GM11168 (cell line): ENCODE results near the gene FOXI2.

ENCODE experiments used
- in situ Hi-C: fragments of 300-500 bp; cut with MboI; formaldehyde crosslinking; loops from one replicate; pipeline ENCODE4 v1.12.0; 2022; ENCODE audit warnings: low sequenced_read_pairs; ENCODE audit not compliant: unreplicated experiment

FOXI2 gene

DNA sequence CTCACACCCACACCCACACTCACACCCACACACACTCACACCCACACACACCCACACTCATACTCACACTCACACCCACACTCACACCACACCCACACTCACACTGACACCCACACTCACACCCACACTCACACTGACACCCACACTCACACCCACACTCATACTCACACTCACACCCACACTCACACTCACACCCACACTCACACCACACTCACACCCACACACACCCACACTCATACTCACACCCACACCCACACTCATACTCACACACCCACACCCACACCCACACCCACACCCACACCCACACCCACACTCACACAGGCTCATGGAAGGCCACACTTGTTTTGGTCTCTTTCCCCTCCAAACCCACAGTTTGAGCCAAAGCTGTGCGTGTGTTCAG is 2.9 kb downstream of the FOXI2 start:
- in situ Hi-C loops: no loop called here

DNA sequence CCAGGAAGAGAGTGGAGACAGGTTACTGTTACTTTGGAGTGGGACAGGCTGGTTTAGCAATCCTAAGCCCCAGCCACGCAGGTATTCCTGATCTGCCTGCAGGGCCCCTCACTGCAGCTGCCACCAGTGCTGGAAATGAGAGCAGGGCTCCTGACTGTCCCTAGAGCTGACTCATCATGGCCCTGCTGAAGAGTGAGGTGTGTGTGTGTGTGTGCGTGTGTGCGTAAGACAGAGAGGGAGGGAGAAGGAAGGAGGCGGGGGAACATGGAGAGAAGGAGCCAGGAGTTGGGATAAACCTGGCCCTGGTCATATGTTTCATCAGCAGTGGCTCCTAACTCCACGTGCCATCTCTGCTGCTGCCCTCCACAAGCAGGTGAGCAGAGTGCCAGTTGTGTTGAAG is 3.6 kb downstream of the FOXI2 start:
- in situ Hi-C loops: no loop called here

DNA sequence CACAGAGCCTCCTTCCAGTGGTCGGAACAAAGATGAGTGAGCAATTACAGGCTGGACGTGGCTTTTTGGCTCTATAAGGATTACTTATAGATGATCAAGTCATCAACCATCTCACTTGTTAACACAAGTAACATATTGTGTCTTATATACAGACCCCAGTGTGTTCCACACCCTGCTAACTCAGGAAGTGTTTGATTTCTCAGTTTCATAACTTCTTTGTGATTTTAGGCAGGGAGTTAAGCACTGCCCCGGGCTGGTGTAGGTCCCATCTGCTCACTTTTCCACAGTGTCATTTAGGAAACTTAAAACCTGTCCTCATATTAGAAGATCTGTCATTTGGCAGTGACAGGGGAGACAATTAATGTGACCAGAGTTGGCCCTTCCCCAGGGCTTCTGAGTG is 6.2 kb downstream of the FOXI2 start:
- in situ Hi-C loops: no loop called here

DNA sequence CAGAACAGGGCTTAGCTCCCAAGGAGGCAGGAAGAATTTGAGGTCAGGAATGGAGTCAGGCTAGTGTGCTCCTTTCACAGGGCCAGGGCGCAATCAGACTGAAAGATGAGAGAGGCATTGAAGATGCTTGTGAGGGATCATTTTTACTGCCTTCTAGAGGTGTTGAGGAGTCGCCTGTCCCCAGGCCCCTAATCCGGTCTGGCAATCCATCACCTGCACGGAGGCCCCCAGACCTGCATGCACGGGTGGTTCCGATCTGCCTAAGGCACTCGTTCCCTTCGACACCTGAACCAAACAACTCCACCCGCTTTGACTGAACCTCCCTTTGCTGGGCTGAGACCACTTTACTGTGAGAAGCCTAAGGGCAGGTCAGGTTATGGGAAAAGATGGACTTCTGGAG is 8.0 kb downstream of the FOXI2 start:
- in situ Hi-C loops: no loop called here

DNA sequence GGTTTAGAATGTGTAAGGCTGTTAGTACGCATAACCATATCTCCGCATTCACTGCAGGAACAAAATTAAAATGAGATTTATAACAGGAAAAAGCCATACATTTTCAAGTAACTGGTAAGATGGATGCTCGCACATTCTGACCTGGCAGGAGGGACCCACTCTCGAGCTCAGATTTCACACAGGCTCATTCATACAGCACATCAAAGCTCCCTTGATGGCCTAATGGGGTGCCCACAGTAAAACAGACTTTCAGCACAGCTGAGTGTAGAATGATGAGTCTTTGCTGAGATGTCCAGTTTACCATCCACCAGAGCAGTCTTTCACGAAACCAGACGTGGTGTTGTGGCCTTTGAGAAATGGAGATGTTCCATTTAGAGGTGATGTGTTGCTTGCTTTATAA is 8.9 kb downstream of the FOXI2 start:
- in situ Hi-C loops: no loop called here

DNA sequence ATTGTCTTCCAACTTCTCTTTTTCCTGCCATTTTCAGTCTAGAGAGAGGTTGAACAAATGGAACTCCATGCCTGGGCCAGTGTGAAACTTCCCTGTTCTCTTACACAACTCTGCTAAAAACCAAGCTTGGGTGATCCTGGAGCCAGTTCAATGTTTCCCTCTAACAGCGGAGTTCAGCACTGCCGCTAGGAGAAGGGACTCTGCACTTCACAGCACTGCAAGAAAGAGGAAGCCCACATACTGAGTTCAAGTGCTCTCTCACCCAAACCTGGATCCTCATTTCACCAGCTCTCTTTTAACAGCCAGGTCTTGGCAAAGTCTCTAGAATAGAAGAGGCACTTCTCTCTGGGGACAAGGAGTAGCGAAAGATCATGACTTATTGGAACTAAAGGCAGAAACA is 18.8 kb downstream of the FOXI2 start:
- in situ Hi-C loops: no loop called here

DNA sequence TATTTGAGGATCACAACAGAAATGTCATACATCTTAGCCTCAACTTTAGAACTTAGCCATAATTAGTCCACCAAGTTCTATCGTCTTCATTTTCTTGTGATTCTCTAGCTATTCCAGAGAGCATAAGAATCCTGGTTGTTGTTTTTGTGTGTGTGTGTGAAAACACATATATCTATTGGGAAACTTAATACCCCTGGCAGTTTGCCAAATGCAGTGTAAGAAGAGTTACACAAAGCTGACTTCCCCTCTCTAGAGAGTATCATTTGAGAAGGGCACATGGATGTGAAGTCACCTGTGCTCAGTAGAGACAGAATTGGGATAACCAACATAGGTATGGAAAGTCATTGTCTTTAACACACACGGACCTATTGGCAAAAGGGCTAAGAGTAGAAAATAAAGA is 19.3 kb downstream of the FOXI2 start:
- in situ Hi-C loops: no loop called here

DNA sequence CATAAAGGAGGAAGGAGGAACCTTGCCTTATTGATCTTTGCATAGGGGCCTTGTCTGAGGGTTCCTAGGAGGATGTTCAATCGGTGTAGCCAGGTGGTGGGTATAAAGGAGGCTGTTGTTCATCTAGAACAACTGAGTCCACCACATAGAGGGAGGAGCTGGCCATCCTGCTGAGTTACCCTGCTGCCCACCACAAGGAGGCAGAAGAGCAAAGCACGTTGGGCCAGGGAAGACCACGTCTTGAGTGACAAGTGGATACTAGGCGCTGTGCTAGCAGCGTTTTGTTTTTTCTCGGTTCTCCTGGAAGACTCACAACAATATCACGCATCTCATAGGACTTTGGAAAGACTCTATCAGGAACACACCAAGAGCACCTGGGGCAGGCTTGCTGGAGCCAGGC is 20.0 kb downstream of the FOXI2 start:
- in situ Hi-C loops: no loop called here

DNA sequence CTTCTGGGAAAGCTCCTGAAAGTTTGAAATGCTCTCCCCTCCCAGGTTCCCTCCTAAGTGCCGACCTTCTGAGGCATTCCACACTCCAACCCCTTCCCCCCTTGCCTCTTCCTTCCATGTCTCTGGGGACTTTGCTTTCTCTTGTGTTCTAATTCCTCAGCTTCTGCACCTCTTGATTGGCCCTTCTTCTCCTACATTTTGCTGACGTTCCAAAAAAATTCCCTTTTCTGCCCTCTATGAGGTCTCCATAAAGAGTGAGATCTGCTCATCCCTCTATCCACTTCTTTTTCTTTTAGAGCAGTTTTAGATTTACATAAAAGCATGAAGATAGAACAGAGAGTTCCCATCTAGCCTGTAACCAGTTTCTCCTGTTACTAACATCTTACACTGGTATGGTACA is 22.3 kb downstream of the FOXI2 start:
- in situ Hi-C loops: no loop called here

DNA sequence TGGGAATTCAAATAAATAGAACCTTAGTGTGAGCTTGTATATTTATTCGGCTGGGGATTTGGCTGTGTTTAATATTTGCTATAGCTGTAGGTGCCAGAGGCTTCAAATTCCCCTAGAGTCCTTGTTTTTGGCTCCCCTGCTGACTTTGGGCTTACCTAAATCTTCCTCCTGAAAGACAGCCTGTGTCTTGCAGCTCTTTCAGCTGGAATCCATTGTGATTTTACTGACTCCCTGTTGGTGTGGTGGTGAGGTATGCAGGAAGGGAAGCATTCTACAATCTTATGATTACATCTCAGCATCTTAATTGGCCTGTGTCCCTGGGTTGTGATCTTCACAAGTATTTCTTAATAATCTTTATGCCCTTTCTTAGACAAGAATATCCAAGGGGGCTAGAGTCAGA is 25.9 kb downstream of the FOXI2 start:
- in situ Hi-C loops: no loop called here

DNA sequence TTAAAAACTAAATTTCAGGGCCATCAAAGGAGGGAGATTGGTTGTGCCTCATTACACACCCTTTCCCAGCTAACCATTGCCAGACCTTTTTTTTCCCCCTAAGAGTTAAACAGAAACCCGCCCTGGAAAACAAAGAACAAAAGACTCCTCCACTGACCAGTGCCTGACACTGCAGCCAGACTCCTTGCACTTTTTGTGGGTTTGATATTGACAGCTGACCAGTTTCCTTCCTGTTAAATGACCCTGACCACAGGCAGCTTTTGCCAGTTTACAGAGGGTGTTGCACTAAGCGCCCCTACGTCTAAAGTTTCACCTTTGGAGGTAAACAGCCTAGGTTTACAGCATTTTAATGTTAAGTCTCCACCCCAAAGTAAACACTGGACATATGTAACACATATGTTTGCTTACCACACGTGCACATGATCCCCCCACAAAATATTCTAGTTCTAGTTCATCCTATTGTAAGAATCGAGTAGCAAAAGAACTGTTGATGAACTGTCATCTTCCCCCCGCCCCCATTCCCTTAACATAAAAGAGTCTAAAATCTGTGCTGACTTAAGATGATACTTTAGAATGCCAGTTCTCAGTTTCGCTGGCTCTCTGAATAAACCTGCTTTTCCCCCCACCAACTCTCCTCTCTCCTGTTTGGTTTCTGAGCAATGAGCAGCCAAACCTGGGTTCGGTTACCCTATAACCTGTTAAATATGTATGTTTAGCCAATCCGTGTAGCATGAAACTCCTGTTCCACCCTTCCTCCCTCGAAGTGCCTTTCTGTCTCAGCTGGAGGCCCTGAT is 38.0 kb downstream of the FOXI2 start:
- in situ Hi-C loops: no loop called here

DNA sequence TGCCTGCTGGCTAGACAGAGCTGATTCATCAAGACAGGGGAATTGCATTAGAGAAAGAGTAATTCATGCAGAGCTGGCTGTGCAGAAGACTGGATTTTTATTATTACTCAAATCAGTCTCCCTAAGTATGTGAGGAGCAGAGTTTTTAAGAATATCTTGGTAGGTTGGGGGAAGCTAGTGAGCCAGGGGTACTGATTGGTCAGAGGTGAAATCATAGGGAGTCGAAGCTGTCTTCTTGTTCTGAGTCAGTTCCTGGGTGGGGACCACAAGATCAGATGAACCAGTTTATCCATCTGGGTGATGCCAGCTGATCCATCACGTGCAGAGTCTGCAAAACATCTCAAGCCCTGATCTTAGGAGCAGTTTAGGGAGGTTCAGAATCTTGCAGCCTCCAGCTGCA is 39.8 kb downstream of the FOXI2 start:
- in situ Hi-C loops: no loop called here

DNA sequence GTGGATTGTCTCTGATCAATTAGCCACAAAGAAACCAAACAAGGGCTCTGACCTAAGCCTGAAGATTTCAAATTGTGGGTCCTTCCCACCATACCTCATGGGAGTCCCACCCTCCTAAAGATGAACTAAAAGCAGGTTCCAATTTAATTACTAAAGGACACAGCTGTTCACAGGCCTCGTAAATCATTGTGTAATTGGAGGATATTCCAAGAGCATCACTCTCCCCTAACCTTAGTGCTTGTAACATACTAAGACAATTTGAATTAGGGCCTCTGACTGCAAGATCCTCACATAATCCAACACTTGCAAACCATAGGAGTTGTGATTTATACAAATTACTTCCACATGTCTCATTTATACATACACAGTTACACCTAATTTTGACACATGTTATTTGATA is 44.4 kb downstream of the FOXI2 start:
- in situ Hi-C loops: no loop called here

DNA sequence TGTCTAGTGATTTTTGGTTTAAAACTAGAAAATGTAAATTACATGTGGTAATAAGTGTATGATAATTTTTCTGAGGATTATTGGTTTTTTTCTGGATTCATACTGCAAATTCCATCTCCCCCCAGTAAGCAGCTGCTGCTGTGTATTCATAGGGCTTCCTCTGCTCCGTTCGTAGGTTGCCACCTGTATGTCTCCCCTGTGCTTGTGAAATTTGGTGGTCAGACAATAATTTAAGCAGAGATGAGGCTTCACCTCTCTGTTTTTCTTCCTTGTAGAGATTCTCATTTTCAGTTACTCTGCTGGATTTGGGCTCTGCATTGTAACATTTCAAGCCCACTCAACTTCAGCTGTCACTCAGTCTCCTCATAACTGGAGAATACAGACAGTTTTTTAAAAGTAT is 50.9 kb downstream of the FOXI2 start:
- in situ Hi-C loops: no loop called here

DNA sequence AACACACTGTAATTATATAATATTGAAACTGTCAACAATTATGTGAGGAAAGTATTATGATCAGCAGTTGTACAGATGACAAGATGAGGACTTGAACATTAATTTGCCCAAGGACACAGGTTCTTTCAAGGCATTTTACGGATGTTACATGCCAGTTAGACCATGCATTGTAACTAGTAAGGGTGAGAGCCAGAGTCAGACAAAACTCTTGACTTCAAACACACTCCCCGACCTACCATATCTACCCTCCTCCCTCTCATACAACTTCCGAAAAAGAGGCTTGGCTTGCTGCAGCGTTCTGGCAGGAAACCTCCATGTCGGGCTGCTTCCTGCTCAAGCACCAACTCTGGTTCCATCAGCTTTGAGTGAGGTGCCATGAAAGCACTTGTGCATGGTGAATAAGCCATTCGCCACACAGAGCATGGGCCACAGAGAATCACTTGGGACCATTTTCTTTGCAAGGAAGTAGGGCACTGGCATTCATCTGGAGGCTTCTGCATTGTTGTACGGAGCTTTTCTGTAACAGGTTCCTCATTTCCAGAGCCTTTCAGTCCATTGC is 53.2 kb downstream of the FOXI2 start:
- in situ Hi-C loops: no loop called here
